ENCODE data around the gene TMEFF2. TPM values are rescaled to one million over a fixed set of nuclear protein-coding genes. Genes with fewer than 3 reads are reported as not detected.

The TMEFF2 gene
- total and polyA plus RNA-seq, 10 of the 15 experiments (the other 5 are each of a cell fraction or from before 2014, with no cell fraction given): not detected

GRCh38 chr2:192208848-192209247 lies 14.1 kb upstream of the TMEFF2 start (continued):
- TF ChIP-seq HCFC1 (IDR thresholded peaks at IDR 0.05; ENCODE audit: low read length) (no peak), JUND (IDR thresholded peaks at IDR 0.05; ENCODE audit: low read depth, low read length) (no peak), NR2C1 (IDR thresholded peaks at IDR 0.05) (no peak)
- TF ChIP-seq, protein P1, sequence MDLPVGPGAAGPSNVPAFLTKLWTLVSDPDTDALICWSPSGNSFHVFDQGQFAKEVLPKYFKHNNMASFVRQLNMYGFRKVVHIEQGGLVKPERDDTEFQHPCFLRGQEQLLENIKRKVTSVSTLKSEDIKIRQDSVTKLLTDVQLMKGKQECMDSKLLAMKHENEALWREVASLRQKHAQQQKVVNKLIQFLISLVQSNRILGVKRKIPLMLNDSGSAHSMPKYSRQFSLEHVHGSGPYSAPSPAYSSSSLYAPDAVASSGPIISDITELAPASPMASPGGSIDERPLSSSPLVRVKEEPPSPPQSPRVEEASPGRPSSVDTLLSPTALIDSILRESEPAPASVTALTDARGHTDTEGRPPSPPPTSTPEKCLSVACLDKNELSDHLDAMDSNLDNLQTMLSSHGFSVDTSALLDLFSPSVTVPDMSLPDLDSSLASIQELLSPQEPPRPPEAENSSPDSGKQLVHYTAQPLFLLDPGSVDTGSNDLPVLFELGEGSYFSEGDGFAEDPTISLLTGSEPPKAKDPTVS (IDR thresholded peaks at IDR 0.05; ENCODE audit: low read depth, low read length): no peak

- ATAC-seq: no peak
- Histone ChIP-seq H3K79me2 (ENCODE audit: control insufficient read depth, insufficient read depth, low read length) (no peaks in the 10 kb centered on the region), H3K9ac (ENCODE audit: control insufficient read depth, insufficient read depth, low read length) (no peak overlapping the region), H3K27me3 (replicated peaks in 1 of 2; ENCODE audit: control insufficient read depth in 2 of 2, insufficient read depth in 2 of 2, low read length in 1 of 2) (no peaks in the 10 kb centered on the region), H3K4me1 (ENCODE audit: control insufficient read depth, insufficient read depth, low read length) (no peaks in the 10 kb centered on the region), H3K4me2 (ENCODE audit: control insufficient read depth, insufficient read depth) (no peak overlapping the region), H3K36me3 (ENCODE audit: control insufficient read depth in 2 of 2, insufficient read depth in 2 of 2, low read length in 1 of 2) (no peaks in the 10 kb centered on the region), H3K4me3 (no peak overlapping the region), H3K27ac (ENCODE audit: control insufficient read depth, insufficient read depth) (no peak overlapping the region), H2AFZ (ENCODE audit: control insufficient read depth, low read depth, low read length) (no peak overlapping the region), H3K9me3 (replicated peaks; ENCODE audit: control insufficient read depth, insufficient read depth, low read length) (no peaks in the 10 kb centered on the region), H4K20me1 (ENCODE audit: control insufficient read depth, insufficient read depth) (no peaks in the 10 kb centered on the region)
- BruUV-seq (replicated peaks): no TSS peak
- no peak for FAIRE-seq
- WGBS (ENCODE audit: insufficient coverage, insufficient replicate concordance, low lambda C conversion rate, missing lambda C conversion rate): 47% methylated on average over 9 of the region's 9 CpGs
- in situ Hi-C loops (cut with MboI) (no loop called here), intact Hi-C loops (cut with micrococcal nuclease; ENCODE audit: unreplicated experiment) (no loop called here)
- DNase-seq (ENCODE audit: low read depth, low spot score): no peak
- TF ChIP-seq RFX5 (IDR thresholded peaks at IDR 0.05; ENCODE audit: low read depth, low read length) (no peak), ATF2 (IDR thresholded peaks at IDR 0.05; ENCODE audit: low read length) (no peak), NRF1 (conservative IDR thresholded peaks at IDR 0.05; ENCODE audit: low read depth, low read length) (no peak)
- TF ChIP-seq, protein P1 (IDR thresholded peaks at IDR 0.05; ENCODE audit: low read depth, low read length): no peak
- ChIA-PET POLR2A (no interaction called here), SMC1A (ENCODE audit: uncharacterized antibody, unreplicated experiment) (interaction anchor here (1.2 to 1.3 kb wide), 2 partner anchors 22 to 499 kb away, joined by 3 read pairs; no protein-coding TSS in a partner anchor), RAD21 (ENCODE audit: unreplicated experiment) (interaction anchor here (1.4 kb wide), 1 partner anchor 9 kb away, joined by 3 read pairs; no protein-coding TSS in a partner anchor), CTCF (interaction anchor here (0.6 to 0.7 kb wide), 2 partner anchors 9 to 44 kb away, joined by 3 read pairs; no protein-coding TSS in a partner anchor)
Measured at GRCh38 chr2:192206399-192206798, 11.7 kb upstream of the TMEFF2 start.
